ENCODE data around the gene OPCML. TPM values are rescaled to one million over a fixed set of nuclear protein-coding genes. Genes with fewer than 3 reads are reported as not detected.

The OPCML gene
- total and polyA plus RNA-seq, 2 of the 13 experiments (the other 11 are each of a cell fraction or from before 2014, with no cell fraction given) = not detected

GRCh38 chr11:133305208-133305956 is 226.9 kb downstream of the OPCML start:
- TF ChIP-seq SIX4 (CRISPR knock-in tag; IDR thresholded peaks at IDR 0.05) = no peak
- no peak for TF ChIP-seq GATAD1 (CRISPR knock-in tag; IDR thresholded peaks at IDR 0.05)
- TF ChIP-seq ZNF567 (CRISPR knock-in tag; IDR thresholded peaks at IDR 0.05; ENCODE audit: borderline replicate concordance) = no peak
- no peak for TF ChIP-seq ATAD3A (CRISPR knock-in tag; IDR thresholded peaks at IDR 0.05)
- no peak for TF ChIP-seq ZNF629 (CRISPR knock-in tag; conservative IDR thresholded peaks at IDR 0.05)
- no peak for TF ChIP-seq PRMT3 (CRISPR knock-in tag; IDR thresholded peaks at IDR 0.05; ENCODE audit: borderline replicate concordance, low read depth)
- TF ChIP-seq TFAP4 (IDR thresholded peaks at IDR 0.05; ENCODE audit: borderline replicate concordance, low read depth) = no peak
- no peak for TF ChIP-seq RBAK (CRISPR knock-in tag; IDR thresholded peaks at IDR 0.05)
- TF ChIP-seq AGO2 (optimal IDR thresholded peaks at IDR 0.05; ENCODE audit: low read depth, low read length) = no peak
- TF ChIP-seq ZFAT (CRISPR knock-in tag; conservative IDR thresholded peaks at IDR 0.05) = no peak
- no peak for TF ChIP-seq ZKSCAN5 (CRISPR knock-in tag; IDR thresholded peaks at IDR 0.05)
- TF ChIP-seq E2F2 (CRISPR knock-in tag; IDR thresholded peaks at IDR 0.05; ENCODE audit: borderline replicate concordance) = no peak
- TF ChIP-seq JUNB (CRISPR knock-in tag; IDR thresholded peaks at IDR 0.05; ENCODE audit: borderline replicate concordance) = no peak
- WGBS (ENCODE audit: low lambda C conversion rate) = 5% methylated on average over 5 of the region's 5 CpGs
- H3K4me1 ChIP-seq (ENCODE audit: insufficient read depth, low read length) = no peaks in the 10 kb centered on the region
- no peak overlapping the region for H3K4me3 ChIP-seq (replicated peaks in 1 of 3; ENCODE audit: insufficient read depth in 1 of 3, low read depth in 2 of 3, low read length in 3 of 3)
- H3K4me2 ChIP-seq (ENCODE audit: low read depth, low read length) = no peak overlapping the region
- H3K9ac ChIP-seq (ENCODE audit: insufficient read depth, low read depth, low read length) = no peak overlapping the region
- no peaks in the 10 kb centered on the region; the same call in 1 of the 2 replicates for H3K9me3 ChIP-seq (ENCODE audit: low read length)
- POLR2A ChIA-PET = no interaction called here
- H3K27me3 ChIP-seq (ENCODE audit: control insufficient read depth in 1 of 2, insufficient read depth in 2 of 2, low read length in 2 of 2) = no peaks in the 10 kb centered on the region
- DNase-seq (ENCODE audit: low spot score) (no peak), FAIRE-seq (no peak), ATAC-seq (no peak)
- no peak overlapping the region for H2AFZ ChIP-seq (ENCODE audit: low read length)
- no peak overlapping the region for H3K27ac ChIP-seq (ENCODE audit: extremely low read length, insufficient read depth, low read length)
- CTCF ChIA-PET (ENCODE audit: low intra/inter-chr PET ratio, low total read pairs) = no interaction called here
- in situ Hi-C loops (cut with HindIII; ENCODE audit: extremely low pct_ligation_motif_present, low pct_unique_long_range_greater_than_20kb) = no loop called here
- H3K36me3 ChIP-seq (replicated peaks in 1 of 2; ENCODE audit: control insufficient read depth in 1 of 2, insufficient read depth in 2 of 2, low read length in 2 of 2) = no peaks in the 10 kb centered on the region
- H3K79me2 ChIP-seq (ENCODE audit: insufficient read depth, low read length) = no peaks in the 10 kb centered on the region
- intact Hi-C loops (cut with micrococcal nuclease; ENCODE audit: unreplicated experiment) = no loop called here
- no peaks in the 10 kb centered on the region for H4K20me1 ChIP-seq (ENCODE audit: insufficient read depth, low read length)
- no TSS peak for BruUV-seq (replicated peaks)

Measured in HepG2 (cell line).